Hepatocyte (in vitro differentiated cells): ENCODE data around the gene USP21. TPM values are rescaled to one million over a fixed set of nuclear protein-coding genes. Genes with fewer than 3 reads are reported as not detected.

Source experiments
- DNase-seq: peaks from one replicate; pipeline ENCODE4 v3.0.0-alpha.2; 2016; ENCODE audit warnings: low spot score
- H2AFZ ChIP-seq: fragments of 200-600 bp; sonication (generic); 2 replicates; pipeline ENCODE4 v1.6.0; 2016; ENCODE audit warnings: antibody characterized with exemption, mild to moderate bottlenecking
- H3K27ac ChIP-seq: fragments of 200-600 bp; sonication (generic); 2 replicates; pipeline ENCODE4 v1.5.1; 2016; ENCODE audit warnings: mild to moderate bottlenecking
- H3K27me3 ChIP-seq: fragments of 200-600 bp; sonication (generic); 2 replicates; pipeline ENCODE4 v1.6.1; 2016
- H3K36me3 ChIP-seq: fragments of 200-600 bp; sonication (generic); replicated peaks from 2 replicates; pipeline ENCODE4 v1.5.1; 2016; ENCODE audit warnings: low read depth; ENCODE audit not compliant: insufficient read depth
- H3K4me1 ChIP-seq: fragments of 200-600 bp; sonication (generic); 2 replicates; pipeline ENCODE4 v1.5.1; 2016; ENCODE audit warnings: mild to moderate bottlenecking, moderate library complexity; ENCODE audit not compliant: insufficient read depth
- H3K4me2 ChIP-seq: fragments of 200-600 bp; sonication (generic); 2 replicates; pipeline ENCODE4 v1.6.0; 2016
- H3K4me3 ChIP-seq: fragments of 200-600 bp; sonication (generic); 2 replicates; pipeline ENCODE4 v1.5.1; 2016; ENCODE audit warnings: mild to moderate bottlenecking
- H3K79me2 ChIP-seq: fragments of 200-600 bp; sonication (generic); 2 replicates; pipeline ENCODE4 v1.6.0; 2017; ENCODE audit warnings: mild to moderate bottlenecking
- H3K9me2 ChIP-seq: fragments of 200-600 bp; sonication (generic); replicated peaks from 2 replicates; pipeline ENCODE4 v1.6.0; 2017; ENCODE audit warnings: mild to moderate bottlenecking; ENCODE audit not compliant: insufficient read depth
- H3K9me3 ChIP-seq: fragments of 200-600 bp; sonication (generic); 2 replicates; pipeline ENCODE4 v1.5.1; 2016; ENCODE audit warnings: low read depth, mild to moderate bottlenecking
- H4K20me1 ChIP-seq: fragments of 200-600 bp; sonication (generic); 2 replicates; pipeline ENCODE4 v1.6.0; 2016; ENCODE audit warnings: mild to moderate bottlenecking; ENCODE audit not compliant: insufficient read depth, poor library complexity, severe bottlenecking
- EZH2 ChIP-seq: fragments of 200-600 bp; sonication (generic); IDR thresholded peaks from 2 replicates; pipeline ENCODE4 v1.6.1; 2016; ENCODE audit warnings: antibody characterized with exemption, mild to moderate bottlenecking, borderline replicate concordance
- EZH2phosphoT487 ChIP-seq: fragments of 200-600 bp; sonication (generic); IDR thresholded peaks from one replicate; pipeline ENCODE4 v1.6.1; 2018; ENCODE audit warnings: antibody characterized with exemption, mild to moderate bottlenecking, low read depth, moderate library complexity; ENCODE audit not compliant: unreplicated experiment, severe bottlenecking
- WGBS: methylation state at CpG from one replicate; pipeline ENCODE4 v1.1.6; 2016; ENCODE audit warnings: low lambda C conversion rate; ENCODE audit errors: missing lambda C conversion rate; 5-methylcytosine and 5-hydroxymethylcytosine counted together
- polyA plus RNA-seq: library from polyadenylated mRNA; unstranded; fragments of >200 nt; fragmentation: Nextera tagmentation; extraction: Ambion mirVana; gene quantifications from 2 replicates; pipeline ENCODE4 v1.2.1, GENCODE V29; 2016
- total RNA-seq: library from RNA; depleted of rRNA; stranded (reverse); fragments of >200 nt; gene quantifications from 2 replicates; pipeline ENCODE4 v1.2.3, GENCODE V29; 2014
- TF ChIP-seq, protein P1 (sequence below): fragments of 200-600 bp; sonication (generic); IDR thresholded peaks from 2 replicates; pipeline ENCODE4 v1.5.1; 2016; ENCODE audit warnings: antibody characterized with exemption, mild to moderate bottlenecking; ENCODE audit not compliant: poor library complexity

Gene USP21
- total and polyA plus RNA-seq, 2 experiments from 2014 or later, result 7.7 to 24.4 TPM

DNA sequence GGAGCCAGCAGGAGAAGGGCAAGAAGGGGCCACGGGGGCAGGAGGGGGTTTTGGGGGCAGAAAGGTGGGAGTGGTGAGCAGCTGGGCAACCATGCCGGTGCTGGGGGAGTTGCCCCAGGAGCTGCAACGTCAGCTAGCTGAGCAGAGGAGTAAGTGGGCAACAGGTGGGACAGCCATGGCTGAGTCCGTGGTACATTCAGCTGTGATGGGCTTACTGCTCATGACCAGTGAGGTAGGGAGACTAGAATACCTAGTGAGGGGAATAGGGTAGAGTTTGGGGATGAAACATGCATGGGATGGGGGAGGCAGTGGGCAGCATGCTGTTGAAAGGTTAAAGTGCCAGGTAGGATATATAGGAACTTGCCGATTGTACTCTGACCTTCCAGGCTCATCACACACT lies 2.4 kb downstream of the USP21 start:
- DNase-seq, result no peak
- 91% methylated on average over 5 of the region's 5 CpGs for WGBS

DNA sequence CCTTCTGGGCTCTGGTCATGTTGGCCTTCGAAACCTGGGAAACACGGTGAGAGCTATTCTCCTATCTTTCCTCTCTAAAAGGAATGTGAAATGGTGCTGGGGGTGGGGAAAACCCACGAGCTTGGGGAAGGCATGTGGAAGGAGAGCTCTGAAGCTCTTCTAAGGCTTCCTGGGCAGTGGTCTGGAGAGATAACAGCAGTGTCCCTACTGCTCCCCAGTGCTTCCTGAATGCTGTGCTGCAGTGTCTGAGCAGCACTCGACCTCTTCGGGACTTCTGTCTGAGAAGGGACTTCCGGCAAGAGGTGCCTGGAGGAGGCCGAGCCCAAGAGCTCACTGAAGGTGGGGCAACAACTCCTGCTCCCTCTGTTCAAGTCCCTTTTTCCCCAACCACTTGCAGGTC lies 2.8 kb downstream of the USP21 start:
- Histone ChIP-seq H3K9me3 (no peaks in the 10 kb centered on the region), H3K27ac (no peak overlapping the region), H3K4me1 (peaks cover 8% of the 10 kb centered on the region), H4K20me1 (no peaks in the 10 kb centered on the region), H3K4me3 (no peak overlapping the region), H3K36me3 (no peaks in the 10 kb centered on the region), H3K79me2 (peaks cover 18% of the 10 kb centered on the region), H3K27me3 (no peaks in the 10 kb centered on the region), H2AFZ (no peak overlapping the region), H3K9me2 (no peaks in the 10 kb centered on the region), H3K4me2 (no peak overlapping the region)
- WGBS, result 74% methylated on average over 7 of the region's 7 CpGs
- TF ChIP-seq EZH2phosphoT487, result no peak
- TF ChIP-seq, protein P1, sequence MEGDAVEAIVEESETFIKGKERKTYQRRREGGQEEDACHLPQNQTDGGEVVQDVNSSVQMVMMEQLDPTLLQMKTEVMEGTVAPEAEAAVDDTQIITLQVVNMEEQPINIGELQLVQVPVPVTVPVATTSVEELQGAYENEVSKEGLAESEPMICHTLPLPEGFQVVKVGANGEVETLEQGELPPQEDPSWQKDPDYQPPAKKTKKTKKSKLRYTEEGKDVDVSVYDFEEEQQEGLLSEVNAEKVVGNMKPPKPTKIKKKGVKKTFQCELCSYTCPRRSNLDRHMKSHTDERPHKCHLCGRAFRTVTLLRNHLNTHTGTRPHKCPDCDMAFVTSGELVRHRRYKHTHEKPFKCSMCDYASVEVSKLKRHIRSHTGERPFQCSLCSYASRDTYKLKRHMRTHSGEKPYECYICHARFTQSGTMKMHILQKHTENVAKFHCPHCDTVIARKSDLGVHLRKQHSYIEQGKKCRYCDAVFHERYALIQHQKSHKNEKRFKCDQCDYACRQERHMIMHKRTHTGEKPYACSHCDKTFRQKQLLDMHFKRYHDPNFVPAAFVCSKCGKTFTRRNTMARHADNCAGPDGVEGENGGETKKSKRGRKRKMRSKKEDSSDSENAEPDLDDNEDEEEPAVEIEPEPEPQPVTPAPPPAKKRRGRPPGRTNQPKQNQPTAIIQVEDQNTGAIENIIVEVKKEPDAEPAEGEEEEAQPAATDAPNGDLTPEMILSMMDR, result no peak
- TF ChIP-seq EZH2, result no peak
- DNase-seq, result no peak

More for the DNA sequence above, 2.4 kb downstream of the USP21 start:
- Histone ChIP-seq H4K20me1 (no peaks in the 10 kb centered on the region), H2AFZ (no peak overlapping the region), H3K36me3 (no peaks in the 10 kb centered on the region), H3K27ac (no peak overlapping the region), H3K4me2 (no peak overlapping the region), H3K27me3 (no peaks in the 10 kb centered on the region), H3K4me1 (peaks cover 4% of the 10 kb centered on the region), H3K4me3 (no peak overlapping the region), H3K9me3 (no peaks in the 10 kb centered on the region), H3K9me2 (no peaks in the 10 kb centered on the region), H3K79me2 (peaks cover 17% of the 10 kb centered on the region)
- no peak for TF ChIP-seq EZH2phosphoT487
- TF ChIP-seq, protein P1, result no peak
- no peak for TF ChIP-seq EZH2

DNA sequence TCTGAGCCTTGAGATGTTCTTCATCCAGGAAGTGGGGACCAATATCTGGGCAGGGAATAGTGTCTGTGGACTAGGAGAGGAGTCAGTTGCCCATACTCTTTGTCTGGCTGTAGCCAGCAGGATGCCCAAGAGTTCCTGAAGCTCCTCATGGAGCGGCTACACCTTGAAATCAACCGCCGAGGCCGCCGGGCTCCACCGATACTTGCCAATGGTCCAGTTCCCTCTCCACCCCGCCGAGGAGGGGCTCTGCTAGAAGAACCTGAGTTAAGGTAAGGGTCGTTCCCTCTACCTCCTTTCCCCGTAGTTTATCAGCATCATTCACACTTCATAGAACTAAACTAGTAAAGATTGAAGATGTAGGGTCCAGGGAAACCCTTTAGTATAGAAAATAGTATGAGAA lies 3.5 kb downstream of the USP21 start:
- Histone ChIP-seq H3K27ac (no peak overlapping the region), H3K4me2 (no peak overlapping the region), H3K9me3 (no peaks in the 10 kb centered on the region), H3K36me3 (no peaks in the 10 kb centered on the region), H3K4me1 (peaks cover 11% of the 10 kb centered on the region), H3K4me3 (no peak overlapping the region), H3K79me2 (peaks cover 21% of the 10 kb centered on the region), H3K9me2 (no peaks in the 10 kb centered on the region), H3K27me3 (no peaks in the 10 kb centered on the region), H2AFZ (no peak overlapping the region), H4K20me1 (no peaks in the 10 kb centered on the region)
- WGBS, result 96% methylated on average over 10 of the region's 10 CpGs
- TF ChIP-seq EZH2 (no peak), EZH2phosphoT487 (no peak)
- TF ChIP-seq, protein P1, result no peak
- no peak for DNase-seq

DNA sequence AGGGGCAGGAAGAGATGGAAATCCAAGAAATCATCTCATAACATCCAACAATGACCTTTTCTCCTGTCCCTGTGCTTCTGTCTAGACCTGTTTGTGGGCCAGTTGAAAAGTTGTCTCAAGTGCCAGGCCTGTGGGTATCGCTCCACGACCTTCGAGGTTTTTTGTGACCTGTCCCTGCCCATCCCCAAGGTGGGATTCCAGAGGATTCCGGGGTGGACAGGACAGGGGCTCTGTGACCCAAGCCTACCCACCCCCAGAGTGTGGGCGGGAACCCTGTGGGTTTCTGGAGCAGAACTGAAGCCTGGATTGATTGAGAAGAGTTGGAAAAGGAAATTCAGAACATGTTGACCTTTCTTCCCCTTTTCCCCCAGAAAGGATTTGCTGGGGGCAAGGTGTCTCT lies 4.5 kb downstream of the USP21 start:
- Histone ChIP-seq H3K4me1 (peaks cover 11% of the 10 kb centered on the region), H3K36me3 (no peaks in the 10 kb centered on the region), H3K4me2 (no peak overlapping the region), H3K27ac (no peak overlapping the region), H3K9me2 (no peaks in the 10 kb centered on the region), H3K27me3 (no peaks in the 10 kb centered on the region), H4K20me1 (no peaks in the 10 kb centered on the region), H3K79me2 (peaks cover 21% of the 10 kb centered on the region), H3K9me3 (no peaks in the 10 kb centered on the region), H3K4me3 (no peak overlapping the region), H2AFZ (no peak overlapping the region)
- TF ChIP-seq, protein P1, result no peak
- TF ChIP-seq EZH2 (no peak), EZH2phosphoT487 (no peak)
- WGBS, result 95% methylated on average over 5 of the region's 5 CpGs
- DNase-seq, result no peak
